Activated naive CD4-positive, alpha-beta T cell treated with anti-CD3 and anti-CD28 coated beads, Interleukin-2, amount 50 U/mL, for 16 hours (primary cell): ENCODE measurements around the gene DENND1A.

Source experiments
- DNase-seq: peaks from one replicate; pipeline ENCODE4 v3.0.0-alpha.2; 2020

The DENND1A gene

DNA sequence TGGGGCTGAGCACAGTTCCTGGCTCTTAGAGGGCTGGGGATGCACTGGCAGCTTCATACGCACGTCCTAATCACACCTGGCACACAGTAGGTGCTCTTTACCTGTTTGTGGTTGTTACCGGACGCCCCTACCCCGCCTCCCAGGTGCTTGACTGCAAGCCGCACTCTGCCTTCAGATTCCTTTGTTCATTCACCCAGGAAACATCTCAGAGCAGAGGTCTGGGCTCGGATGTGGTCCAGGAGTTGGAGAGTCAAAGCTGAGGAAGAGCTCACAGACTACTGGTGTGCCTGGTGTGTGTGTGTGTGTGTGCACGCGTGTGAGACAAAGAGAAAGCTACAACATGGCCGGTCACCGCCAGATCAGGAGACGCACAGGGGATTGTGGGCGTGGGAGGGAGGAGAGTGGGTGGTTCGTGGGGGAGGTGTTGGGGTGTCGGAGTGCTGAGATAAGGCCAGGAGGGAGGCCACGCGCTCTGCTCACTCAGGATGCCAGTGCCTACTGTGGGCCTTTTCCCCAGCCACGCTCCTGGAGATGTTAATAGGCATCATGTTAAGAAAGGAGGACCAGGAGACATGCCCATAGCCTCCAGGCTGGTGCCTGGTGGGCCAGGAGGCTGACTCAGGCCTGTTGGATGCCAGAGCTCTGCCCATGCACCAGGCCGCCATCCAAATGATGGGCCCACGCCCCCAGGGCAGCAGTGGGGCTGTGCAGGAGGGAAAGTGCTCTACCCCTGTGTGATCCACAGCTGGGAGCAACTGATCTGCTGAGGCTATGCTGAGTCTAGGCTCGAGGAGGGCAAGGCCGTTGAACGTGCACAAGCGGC lies 534.0 kb downstream of the DENND1A start:
- no peak for DNase-seq

DNA sequence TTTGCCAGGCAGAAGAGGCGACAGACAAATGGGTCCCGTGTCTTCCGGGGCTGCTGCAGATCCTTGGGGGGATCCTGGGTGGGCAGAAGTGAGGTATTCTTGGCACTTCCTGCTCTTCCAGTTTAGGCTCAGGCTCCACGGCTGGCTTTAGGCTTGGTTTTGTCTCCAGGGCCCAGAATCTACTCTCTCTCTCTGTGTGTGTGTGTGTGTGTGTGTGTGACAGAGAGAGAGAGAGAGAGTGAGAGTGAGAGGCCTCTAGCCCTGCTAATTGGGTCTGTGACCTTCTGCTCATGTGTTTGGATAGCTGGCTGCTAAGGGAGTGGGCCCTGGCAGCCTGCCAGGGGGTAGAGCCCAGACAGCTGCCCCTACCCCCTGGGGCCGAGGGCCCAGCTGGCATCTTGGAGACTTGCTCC lies 534.6 kb downstream of the DENND1A start:
- no peak for DNase-seq

DNA sequence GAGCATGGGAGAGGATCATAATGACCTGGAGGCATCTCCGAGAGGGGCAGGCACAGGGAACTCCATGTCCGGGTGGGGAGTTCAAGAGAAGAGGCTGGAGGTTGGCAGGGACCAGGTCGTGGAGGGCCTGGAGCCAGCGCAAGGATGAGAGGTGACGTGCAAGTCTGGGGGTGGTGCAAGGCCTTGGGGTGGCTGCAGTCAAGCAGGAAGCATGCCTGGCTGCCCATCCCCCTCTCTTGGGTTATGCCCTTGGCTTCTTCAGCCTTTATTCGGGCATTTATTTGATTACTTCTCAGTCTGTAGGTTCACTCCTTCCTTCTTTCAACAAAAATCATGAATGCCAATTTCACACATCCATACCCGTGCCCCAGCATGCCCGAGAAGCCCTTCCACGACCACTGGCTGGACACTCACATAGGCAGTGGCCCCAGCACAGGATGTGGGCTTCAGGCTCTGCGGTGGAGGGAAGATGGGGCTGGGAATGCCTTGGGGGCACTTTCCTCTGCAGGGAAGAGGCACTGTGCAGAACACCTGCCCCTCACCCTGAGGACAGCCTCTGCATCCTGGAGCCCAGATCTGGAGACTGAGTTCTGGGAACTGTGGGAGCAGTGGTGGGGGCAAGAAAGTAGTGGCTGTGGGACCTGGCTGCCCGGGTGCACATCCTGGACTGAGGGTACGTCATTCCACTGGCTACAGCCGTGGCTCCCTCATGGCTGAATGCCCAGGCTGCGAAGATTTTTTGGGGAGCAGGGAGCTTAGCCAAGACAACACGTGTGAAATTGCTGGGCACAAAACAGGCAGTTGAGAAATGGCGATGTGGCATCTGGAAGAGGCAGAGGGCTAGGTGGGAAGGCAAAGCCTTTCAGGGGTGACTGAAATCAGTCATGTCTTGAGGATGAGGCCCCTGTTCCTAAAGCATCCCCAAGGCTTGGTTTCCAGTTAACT lies 535.4 kb downstream of the DENND1A start:
- no peak for DNase-seq

DNA sequence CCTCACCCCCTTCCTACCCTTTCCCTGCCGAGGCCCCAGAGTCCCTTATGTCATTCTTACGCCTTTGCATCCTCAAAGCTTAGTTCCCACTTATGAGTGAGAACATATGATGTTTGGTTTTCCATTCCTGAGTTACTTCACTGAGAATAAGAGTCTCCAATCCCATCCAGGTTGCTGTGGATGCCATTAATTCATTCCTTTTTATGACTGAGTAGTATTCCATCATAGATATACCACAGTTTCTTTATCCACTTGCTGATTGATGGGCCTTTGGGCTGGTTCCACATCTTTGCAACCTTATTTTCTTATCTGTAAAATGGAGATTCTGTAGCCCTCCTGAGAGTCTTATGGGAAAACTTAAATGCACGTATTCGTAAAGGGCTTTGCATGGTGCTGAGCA lies 537.1 kb downstream of the DENND1A start:
- DNase-seq = no peak

DNA sequence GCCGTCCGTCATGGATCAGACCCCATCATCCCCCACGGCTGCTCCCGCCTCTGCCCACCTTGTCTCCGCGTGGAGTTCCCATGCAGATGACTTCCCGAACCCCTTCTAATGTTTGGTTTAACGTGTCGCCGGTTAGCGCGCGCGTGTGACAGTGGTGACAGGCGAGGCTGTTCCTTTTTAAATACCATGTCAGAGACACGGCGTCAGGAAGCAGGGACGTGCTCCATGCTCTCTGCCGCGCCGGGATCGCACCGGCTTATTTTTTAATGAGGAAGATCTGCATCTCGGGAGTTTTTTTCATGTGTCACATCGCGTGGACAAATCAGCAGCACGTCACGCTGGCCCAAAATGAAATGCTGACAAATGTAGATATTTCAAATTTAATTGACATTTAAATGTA lies 538.0 kb downstream of the DENND1A start:
- DNase-seq = no peak

DNA sequence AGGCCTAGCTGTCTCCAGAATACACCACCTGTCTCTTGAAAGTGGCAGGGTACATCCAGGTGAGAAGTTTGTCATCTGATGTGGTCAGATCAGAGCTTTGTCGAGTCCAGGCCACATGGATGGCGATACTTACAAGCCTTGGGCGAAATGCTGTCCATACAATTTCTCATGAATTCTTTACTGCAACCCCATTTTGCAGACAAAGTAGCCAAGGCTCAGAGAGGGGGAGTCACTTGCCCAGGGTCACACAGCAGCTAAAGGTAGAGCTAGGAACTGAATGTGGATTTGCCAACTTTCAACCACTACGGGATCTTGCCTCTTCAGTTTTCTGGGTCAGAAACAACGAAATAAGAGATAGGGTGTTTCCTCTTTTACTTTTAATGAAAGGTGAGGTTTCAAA lies 538.7 kb downstream of the DENND1A start:
- no peak for DNase-seq

DNA sequence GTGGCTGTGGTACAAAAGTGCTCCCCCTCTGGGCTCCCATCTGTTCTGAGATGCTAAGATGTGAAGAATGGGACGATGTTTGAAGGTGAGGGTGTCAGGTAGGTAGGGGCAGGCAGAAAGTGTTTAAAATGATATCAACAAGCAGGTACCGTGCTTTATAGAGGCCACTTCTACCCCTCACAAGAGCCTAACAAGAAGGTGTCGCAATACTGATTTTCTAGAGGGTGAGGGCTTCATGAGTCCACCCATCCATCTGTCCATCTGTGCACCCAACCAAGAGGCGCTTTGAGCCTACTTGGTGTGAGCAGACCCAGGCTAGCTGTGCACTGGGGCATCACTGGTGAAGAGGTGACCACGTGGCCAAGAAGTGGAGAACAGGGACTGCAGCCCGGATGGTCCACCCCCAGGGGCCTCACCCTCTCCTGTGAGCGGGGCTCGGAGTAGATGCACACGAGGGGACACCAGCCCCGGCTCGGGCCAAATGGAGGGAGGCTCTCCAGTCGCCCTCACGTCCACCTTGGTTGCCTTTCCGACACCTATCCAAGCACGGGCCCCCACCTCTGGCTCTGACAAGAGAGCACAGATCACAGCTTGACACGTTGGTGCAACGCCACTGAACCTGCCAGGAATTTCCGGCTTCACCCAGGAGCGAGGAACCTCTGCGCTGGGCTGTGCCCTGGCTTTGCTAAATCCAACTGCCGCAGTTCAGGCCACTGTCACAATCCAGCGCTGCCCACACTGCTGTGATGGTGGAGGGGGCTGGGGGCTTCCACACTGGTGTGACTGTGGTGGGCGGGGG lies 539.4 kb downstream of the DENND1A start:
- no peak for DNase-seq

DNA sequence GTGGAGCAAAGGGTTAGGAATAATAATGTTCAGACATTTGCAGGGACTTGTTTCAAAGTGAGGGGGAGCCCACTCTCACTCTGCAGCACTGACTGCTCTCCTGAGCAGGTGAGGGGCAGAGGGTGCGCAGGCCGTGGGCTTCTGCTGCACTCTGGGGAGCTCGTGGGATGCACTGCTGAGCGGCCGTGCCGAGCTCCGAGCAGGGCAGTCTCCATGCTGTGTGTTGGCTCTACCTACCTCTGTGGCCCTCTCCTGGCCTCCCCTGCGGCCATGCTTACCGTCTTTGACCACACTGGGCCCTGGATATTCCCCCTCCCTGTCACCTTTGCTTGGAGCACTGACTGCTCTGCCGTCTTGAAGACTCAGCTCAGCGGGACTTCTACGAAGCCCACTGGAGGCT lies 540.2 kb downstream of the DENND1A start:
- DNase-seq = no peak

DNA sequence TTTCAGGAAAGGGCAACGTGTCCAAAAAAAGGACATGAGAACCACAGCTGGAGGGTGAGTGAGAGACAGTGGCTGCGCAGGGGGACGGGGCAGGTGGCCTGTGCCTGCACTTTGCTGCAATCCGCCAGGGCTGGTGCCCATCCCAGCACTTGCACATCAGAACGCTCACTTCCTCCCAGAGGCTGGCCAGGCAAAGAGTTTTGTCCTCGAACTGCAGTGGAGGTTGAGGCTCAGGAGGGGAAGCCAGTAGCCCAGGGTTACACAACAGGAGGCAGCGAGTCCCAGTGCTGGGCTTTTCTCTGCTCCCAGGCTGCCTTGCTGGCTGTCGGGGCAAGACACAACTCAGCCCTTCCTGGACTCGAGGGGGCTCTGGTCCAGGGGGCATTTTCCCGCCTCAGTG lies 540.9 kb downstream of the DENND1A start:
- DNase-seq = no peak

DNA sequence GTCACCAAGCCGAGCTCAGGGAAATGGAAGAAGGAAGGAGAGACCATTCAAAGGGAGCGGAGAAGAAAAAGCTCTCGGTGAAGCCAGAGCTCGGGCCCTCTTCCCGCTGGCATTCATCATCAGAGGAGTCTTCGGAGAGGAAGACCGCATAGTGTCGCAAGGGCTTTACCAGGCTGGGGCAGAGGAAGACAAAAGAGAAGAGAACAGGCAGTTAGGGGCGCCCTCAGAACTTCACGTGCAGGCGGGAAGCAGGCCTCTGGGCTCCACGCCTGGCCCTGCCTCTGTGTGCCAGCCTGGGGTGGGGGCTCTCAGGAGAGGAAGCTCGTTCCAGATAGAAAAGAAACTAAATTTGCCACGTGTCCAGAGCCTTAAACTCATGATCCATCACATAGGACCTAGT lies 542.2 kb downstream of the DENND1A start:
- no peak for DNase-seq

DNA sequence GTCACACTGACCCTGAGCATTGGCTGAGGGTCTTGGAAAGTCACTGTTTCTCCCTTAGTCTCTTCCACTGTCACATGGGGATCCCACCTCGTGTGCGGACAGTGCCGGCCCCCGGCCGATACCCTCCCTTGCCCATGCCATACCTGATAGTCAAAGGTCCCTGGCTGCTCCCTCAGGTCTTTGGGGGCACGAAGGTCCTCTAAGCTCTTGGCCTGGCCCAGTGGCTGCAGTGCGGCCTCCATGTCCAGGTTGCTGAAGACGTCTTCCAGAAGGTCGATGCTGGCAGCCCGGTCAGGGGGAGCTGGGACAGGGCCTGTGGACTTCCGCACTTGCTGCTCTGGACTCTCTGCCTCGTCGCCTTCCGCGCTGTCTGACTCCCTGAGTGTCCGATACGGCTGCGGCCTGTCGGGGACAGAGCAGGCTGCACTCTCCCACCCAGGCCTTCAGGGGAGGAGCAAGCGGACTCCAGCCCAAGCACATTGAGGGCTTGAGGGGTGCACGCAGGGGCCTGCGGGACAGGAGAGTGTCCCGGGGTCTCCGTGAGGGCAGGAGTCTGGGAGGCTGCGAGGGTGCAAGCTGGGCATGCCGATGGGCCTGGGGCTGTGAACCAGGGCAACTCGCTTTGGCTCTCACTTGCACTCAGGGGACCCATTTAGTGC lies 546.3 kb downstream of the DENND1A start:
- no peak for DNase-seq

DNA sequence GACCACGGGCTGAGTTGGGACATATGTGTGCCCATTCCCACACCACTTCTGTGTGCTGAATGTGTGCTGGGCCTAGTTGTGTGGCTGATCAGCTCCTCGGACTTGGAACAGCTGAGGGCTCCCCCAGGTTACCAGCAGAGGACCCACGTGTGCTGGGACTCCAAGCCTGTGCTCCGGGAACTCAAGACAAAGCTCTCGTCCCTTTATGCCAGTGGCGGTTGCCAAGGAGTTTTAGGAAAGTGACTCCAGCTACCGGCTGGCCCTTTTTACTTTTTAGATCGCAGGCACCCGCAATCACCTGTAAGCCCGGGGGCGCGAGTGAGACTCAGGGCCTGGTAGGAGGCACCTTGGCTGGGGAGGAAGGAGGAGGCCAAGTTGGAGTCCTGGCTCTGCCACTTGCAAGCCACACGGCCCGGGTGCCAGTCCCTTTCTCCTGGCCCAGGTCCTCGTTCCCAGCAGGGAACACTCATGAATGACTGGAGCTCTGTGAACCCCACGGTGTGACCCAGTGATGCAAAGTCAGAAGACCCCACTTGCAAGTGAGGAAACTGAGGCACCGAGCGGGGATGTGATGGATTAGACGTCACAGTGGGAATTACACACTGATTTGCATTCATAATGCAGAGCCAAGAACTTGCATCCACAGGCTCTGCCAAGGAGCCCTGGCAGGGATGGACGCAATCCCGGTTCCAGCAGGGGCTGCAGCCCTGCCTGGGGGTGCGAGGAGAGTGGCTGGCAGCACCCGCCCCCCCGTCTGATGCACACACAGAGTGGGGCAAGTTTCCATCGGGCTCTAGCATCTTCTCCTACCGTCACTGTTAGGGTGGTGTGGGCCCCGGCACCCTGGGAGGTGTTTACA lies 547.0 kb downstream of the DENND1A start:
- DNase-seq = no peak

DNA sequence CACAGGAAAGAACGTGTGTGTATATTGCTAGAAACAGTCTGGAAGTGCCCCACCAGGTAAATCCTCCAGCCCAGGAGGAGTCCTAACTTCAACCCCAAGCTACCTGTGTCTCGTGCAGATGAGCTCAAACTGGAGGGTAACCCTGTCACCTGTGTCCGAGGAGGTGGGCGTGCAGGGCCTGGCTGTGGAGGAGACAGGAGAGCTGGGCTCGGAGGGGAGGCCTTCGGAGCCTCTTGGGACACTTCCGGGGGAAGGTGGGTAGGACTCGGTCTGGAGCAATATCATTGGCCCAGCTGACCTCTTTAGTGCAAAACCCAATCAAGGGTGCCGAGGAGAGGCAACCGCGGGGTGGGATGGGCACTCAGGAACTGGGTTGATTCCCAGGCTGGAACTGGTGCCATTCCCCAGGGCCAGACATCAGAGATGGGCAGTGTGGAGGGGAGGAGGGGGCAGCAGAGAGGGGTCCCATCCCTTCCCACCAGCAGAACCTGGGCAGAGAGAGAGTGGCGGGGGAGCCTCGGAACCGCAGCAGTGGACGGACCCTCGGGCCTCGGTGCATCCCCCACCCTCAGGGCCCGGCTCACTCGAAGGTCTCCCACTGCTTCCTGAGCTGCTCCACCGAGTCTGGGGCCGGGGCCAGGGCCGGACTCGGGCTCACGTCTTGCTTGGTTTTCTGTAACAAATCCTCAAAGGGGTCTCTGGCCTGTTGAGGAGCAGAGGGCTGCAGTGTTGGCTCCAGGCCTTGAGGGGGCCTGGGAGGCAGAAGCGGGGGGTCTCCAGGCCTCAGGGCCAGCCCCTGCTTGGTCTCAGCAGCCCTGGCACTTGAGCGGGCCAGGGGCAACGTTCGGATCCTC lies 548.8 kb downstream of the DENND1A start:
- no peak for DNase-seq

DNA sequence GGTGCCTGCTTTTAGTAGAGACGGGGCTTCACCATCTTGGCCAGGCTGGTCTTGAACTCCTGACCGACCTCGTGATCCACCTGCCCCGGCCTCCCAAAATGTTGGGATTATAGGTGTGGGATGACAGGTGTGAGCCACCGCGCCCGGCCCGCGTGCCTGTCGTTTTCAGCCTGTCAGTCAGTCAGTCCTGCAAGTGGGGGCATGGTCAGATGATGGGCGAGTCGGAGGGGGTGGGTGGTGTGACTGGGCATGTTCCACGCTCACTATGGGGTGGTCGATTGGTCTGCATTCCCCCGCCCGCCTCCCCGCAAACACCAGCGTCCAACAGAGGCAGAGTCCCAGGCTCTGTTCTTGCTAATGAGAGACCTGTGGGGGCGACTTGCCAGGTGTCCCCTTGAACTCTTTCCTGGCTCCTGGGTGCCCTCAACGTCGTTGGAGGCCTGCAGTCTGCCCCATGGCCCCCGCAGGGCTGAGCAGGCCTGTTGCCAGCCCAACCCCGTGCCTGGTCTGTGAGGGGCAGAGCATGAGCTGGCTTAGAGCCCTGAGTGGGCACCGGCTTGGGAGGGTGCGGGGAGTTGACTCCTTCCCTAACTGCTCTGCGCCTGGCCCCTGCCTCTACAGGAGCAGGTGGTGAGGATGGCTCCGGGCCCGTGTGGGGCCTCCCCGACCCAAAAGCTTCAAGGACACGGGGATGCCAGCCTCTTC lies 550.8 kb downstream of the DENND1A start:
- DNase-seq = no peak

DNA sequence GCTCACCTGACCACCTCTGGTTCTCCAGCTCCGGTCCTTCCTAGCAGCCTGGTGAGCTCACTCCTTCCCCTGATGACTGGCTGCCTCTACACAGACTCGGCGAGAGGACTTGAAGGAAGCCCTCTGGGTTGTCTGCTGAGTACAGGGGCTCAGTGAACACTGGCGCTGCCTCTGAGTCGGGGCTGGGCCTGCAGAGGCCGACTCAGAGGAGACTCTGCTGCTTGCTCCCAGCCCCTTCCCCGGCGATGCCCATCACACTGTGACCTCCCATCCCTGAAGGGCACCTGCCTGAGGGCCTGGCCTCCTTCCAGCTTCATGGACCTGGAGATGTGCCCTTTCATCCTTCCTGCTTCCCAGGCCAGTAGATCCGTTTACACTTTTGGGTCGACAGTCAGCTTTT lies 551.9 kb downstream of the DENND1A start:
- no peak for DNase-seq

DNA sequence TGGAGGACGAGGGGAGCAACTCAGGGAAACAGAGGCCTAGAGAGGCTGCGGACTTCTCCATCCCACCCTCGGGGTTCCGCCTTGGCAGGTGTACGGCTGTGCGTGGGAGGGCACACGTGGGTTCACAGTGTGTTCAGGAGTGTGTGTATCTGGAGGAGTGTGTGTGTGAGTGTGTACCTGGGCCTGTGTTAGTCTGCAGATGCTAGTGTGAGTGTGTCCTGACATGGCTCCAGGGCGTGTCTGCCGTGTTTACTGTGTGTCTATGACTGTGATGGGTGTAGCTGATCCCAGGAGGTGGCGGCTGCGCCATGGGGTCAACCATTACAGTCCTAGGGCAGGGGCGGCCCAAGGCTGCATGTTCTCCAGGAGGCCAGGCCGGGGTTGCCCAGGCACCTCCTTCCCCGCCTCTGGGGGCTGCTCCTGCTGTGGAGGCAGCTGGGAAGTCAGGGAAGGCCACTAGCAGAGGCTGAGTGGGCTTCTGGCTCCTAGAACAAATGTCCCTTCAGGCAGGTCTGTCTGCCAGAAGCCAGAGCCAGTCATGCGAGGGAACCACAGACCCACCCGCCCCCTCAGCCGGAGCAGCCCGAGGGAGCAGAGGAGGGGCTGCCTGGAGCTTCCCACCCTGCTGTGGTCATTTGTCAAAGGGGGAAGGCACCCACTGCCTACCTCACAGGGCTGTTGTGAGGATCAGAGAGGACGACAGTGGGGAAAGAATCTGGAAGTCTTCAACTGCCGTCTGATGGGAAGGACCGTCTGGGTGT lies 552.5 kb downstream of the DENND1A start:
- no peak for DNase-seq

DNA sequence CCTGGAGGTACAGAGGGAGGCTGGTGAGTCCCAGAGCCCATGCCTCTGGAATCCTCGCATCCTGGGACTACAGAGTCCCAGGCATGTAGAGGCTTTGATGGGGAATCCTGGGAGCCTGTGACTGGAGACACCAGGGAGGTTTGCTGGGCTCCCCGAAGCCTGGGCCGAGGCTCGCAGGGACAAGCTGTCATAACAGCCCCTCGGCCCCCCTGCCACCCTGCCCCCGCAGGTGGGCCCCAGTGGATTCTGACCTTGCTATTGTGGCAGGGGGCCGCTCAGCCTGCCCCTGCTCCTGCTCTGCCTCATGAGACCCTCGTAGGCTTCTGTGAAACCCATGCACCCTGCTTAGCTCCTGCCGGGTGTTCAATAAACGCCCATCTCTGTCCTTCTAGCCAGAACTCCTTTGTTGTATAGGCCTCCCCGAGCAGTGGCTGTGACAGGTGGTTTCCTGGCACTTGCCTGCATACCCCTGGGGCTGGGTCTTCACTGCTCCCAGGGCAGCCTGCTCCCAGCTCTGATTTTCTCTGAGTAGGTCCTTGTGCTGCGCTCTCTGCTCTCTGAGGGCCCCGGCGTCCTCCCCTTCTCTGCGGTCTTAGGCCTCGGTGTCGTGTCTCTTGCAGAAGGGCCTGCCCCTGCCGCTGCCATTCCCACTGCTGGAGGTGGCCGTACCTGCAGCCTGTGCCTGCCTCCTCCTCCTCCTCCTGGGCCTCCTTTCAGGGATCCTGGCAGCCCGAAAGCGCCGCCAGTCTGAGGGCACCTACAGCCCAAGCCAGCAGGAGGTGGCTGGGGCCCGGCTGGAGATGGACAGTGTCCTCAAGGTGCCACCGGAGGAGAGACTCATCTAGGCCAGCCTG lies 553.5 kb downstream of the DENND1A start:
- no peak for DNase-seq

DNA sequence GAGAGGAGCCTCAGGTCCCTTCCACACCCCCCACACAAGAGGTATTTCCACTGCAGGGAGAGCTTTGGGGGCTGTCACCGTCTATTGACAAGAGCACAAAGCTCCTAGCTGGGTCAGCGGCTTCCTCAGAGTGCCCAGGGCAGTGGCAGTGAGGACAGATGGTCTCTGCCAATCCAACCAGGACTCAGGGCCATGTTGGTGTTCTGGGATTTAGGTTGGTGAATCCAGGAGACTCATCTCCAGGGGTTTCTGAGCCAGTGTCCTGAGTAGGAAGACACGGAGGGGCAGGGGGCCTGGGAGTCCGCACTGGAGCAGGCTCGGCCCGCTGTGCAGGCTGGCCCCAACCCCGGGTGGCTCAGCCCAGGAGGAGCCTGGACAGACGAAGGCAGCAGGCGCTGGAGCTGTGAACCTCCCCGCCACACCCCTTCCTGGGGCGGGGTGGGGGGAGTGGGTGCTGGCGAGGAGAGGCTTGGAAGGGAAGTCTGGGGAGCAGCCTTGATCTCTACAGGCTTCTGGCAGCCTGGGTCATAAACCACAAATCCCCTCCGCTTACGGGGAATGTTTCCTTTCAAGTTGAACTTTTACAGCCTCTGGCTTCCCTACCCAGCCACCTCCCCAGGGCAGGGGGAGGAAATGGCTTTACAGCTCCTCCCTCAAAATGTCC lies 554.3 kb downstream of the DENND1A start:
- DNase-seq = no peak
